ENCODE results near the gene MEX3D. TPM values are rescaled to one million over a fixed set of nuclear protein-coding genes. Genes with fewer than 3 reads are reported as not detected.

Gene MEX3D
- total RNA-seq, 4 donors from 2014 or later, result 4.9 to 7.9 (median 6.5) TPM

DNA sequence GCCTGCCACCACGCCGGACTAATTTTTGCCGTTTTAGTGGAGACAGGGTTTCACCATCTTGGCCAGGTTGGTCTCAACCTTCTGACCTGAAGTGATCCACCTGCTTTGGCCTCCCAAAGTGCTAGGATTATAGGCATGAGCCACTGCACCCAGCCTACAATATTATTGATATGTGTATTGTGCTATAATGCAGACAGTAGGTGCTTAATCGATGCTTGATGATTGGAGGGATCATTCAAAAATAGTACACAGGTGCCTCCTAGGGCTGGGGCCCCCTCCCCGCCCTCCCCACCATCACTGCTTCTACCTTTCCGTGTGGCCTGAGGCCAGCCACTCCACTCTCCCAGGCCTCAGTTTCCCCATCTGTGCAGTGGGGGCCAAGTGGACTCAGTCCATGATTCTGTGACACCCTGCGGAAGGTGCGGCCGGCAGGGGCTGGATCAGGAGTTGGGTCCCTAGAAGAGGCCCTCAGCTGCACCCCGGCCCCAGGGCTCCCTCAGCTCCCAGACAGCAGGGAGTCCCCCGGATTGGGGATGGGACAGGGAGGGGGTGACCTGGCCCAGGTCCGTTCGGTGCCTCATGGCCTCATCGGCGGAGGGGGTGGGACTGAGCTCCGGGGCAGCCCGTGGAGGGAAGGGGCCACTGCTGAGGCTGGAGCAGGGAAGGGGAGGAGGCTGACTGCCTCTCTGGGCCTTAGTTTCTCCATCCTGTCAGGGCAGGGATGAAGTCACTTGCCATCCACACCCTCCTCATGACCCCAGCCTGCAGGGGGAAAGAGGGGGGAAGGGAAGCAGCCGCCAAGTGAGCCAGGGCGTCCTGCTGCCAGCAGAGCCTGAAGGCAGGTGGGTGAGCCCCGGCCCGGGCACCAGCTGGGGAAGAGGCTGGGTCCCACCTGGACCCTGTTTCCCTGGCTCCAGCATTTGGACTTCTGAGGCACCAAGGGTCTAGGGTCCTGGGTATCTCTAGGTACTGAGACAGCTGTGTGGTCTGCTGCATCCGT, 56.5 kb downstream of the MEX3D start:
- no peak for TF ChIP-seq CTCF (IDR thresholded peaks at IDR 0.05; ENCODE audit: low read depth)

GRCh38 chr19:1510807-1511206, 57.3 kb downstream of the MEX3D start:
- TF ChIP-seq CTCF (IDR thresholded peaks at IDR 0.05; ENCODE audit: low read depth), result no peak

DNA sequence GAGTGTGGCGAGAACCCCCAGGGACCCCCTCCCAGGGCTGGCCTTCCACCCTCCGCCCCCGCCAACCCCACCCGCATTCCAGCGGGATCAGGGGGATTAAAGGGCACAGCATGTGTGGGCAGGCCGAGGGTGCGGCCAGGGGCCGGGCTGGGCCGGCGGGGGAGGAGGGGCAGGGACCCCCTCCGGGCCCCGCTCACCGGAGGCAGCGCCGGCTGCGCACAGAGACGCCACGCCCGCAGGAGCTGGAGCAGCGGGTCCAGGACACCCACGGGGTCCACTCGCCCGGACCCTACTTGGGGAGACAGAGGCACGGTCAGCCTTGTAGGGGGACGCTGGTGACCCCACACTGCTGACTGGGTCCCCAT, 57.7 kb downstream of the MEX3D start:
- TF ChIP-seq CTCF (IDR thresholded peaks at IDR 0.05; ENCODE audit: low read depth), result no peak

- no peak for TF ChIP-seq CTCF (IDR thresholded peaks at IDR 0.05; ENCODE audit: low read depth)
These were observed 58.3 kb downstream of the MEX3D start for GRCh38 chr19:1509602-1510441.

DNA sequence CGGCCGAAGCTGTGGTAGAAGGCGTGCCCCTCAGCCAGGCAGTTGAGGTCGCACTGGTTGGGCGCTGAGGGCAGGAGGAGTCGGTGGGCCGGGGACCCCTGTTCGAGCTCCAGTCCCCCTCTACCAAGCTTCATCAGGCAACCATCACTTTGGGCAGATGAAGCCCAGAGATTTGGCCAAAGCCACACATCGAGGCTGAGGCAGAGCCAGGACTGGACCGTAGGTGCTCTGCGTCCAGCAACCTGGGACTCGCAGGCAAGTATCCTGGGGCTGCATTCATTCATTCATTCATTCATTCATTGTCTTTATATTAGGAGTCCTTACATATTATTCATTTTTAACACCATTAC, 59.6 kb downstream of the MEX3D start:
- TF ChIP-seq CTCF (IDR thresholded peaks at IDR 0.05; ENCODE audit: low read depth), result no peak

- no peak for TF ChIP-seq CTCF (IDR thresholded peaks at IDR 0.05; ENCODE audit: low read depth)
These were observed 60.2 kb downstream of the MEX3D start for GRCh38 chr19:1507763-1508506.

All from subcutaneous adipose tissue (tissue), 4 donors.